HG03439 (cell line): ENCODE results near the gene PLXNB2.
A peak's percentile ranks its signal among the peaks of the same experiment; 100 is the strongest.

Source experiments
- ATAC-seq: cut with Tn5 transposase; IDR thresholded peaks from one replicate; pipeline ENCODE4 v1.9.1; 2021; ENCODE audit warnings: mild to moderate bottlenecking, moderate library complexity; ENCODE audit not compliant: unreplicated experiment

Gene PLXNB2

DNA sequence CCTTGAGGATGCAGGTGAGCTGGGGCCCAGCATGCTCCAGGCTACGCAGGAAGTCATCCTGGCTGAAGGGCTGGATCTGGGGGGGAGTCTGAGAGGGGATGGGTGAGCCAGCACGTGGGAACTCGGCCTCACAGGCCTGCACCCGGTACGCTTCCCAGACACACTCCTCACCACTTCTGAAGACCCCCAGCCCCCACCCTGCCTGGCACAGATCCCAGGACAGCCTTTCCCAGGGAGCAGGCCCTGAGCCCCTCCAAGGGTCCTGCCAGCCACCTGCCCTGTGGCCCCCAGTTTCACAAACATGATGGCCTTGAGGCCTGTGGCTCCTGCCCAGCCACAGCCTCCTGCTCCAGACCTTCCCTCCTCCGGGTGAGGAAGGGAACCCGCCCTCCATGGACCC, 5.6 kb upstream of the PLXNB2 start:
- no peak for ATAC-seq

DNA sequence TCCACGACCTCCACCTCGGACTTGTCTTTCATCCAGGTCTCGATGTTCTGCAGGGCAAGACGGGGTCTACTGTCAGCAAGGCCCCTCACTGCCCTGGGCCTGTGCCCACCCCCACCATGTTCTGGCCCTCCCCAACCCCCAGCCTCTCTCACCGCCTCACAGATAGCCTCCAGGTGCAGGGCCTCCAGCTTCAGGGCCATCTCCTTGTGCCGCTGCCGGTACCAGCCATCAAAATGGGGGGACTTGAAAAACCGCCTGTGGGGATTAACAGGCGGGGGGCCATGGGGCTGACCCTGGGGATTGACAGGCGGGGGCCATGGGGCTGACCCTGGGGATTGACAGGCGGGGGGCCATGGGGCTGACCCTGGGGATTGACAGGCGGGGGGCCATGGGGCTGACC, 4.9 kb upstream of the PLXNB2 start:
- ATAC-seq: no peak

DNA sequence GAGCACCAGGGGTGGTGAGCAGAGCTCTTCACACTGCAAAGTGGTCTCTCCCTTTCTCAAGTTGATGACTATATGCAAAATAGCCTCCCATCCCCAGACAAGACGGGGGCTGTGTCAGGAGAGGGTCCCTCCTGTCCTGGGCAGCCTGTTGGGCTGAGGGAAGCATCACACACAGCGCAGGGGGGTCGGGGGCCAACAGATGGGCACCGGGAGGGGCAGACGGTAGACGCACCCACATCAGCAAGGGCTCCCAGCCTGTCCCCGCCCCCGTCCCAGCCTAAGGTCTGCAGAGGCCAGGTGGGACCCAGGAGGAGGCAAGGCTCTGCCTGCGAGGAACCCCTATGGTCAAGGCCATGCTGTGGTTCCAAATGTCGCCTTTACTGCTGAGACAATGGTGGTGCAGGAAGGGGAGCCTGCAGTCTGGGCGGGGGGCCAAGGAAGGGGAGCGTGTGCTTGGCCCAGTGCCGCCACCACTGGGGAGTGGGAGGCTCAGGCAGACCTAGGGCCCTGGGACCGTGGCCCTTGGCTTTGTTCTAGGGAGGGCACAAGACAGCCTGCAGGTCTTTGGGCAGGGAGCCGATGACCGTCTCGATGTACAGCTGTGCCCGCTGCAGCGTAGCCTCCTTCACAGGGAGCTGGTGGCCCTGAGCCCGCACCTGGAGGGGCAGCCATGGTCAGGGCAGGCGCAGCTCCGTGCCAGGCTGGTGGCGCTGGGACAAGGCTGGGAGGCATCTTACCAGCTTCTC, 4.3 kb upstream of the PLXNB2 start:
- no peak for ATAC-seq

DNA sequence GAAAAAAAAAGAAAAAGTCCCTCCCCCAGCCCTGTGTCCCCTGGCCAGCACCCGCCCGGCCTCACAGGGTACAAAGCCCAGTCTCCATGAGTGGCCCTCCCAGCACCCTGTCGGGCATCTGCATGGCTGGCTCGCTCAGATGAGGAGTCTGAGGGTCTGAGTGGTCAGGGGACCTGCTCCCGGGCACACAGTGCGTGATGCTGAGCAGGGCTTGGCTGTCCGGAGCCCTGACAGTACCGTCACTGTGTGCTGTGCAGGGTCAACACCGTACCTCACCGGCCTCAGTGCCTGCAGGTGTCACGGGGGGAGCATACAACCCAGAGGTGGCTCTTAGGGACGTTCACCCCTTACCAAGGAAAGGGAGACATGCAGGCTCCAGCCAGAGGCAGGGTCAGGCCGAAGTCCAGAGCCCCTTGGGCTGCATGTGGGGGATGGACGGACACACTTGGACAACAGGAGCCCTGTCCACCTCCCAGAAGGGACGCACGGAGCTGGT, 3.6 kb upstream of the PLXNB2 start:
- ATAC-seq: no peak

DNA sequence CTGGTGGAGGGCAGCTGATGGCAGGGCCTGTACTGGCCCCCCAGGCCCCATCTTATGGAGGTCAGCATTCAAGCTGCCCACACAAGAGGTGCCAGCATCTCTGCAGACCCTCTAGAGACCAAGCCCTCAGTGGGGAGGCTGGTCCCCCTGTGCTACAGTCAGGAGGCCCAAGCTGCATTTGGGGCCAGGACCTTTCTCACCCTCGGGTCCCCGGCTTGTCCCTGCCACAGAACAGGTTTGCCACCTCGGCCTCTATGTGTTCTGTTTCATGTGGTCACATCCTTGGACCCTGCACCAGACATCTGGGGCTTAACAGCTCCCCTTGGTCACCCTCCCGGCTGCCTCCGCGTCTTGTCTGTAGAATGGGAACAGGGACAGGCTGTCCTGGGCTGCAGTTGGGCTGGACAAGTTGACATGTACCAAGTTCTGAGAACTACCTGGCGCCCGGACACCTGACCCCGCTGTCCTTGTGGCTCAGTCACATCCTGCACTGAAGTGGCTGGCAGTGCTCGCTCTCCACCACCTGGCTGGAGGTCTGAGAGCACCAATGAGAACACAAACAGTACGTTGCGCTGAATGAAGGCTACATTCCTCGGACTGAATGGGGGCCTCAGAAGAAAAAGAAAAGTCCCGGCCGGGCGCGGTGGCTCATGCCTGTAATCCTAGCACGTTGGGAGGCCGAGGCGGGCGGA, 2.7 kb upstream of the PLXNB2 start:
- no peak for ATAC-seq

DNA sequence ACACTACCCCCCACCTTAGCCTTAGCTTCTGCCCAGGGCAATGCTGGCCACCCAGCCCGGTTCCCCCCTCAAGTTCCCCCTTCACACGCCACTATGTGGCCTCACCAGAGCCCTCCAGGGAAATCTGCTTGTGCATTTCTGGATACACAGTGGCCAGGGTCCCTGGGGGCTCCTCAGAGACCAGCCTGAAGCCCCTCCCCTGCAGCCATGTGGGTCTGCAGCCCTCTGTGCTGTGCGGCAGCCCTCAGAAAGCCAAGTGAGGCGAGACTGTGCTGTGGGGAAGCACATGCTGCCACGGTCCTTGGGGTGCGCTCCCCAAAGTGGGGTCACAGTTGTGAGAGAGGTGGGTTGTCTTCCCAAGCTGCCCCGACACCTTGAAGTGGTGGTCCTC, 2.1 kb upstream of the PLXNB2 start:
- no peak for ATAC-seq

DNA sequence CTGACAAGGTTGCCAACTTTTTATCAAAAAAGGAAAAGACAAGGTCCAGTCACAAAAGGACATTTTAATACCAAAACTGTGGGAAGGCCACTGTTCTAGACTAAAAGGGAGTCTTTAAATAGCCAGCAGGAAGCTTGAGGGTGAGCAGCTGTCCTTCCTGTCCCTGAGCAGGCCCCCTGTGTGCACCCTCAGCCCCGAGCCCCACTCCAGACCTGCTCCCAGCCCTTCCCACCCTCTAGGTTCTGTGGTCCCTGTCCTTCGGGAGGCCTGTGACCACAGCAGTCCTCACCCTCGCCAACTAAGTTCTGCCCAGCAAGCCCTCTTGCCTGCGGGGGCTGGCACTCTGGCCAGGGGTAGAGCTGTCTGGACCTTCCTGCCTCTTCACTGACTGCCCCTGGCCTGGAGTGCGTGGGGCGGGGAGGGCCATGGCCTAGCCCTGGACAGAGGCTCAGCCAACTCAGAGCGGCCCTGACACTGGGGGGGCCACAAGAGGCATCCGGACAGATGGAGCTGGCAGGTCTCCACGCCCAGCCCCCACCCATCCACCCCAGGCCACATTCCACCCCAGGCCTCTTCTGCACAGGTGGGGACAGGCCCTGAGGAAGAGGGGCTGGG, 1.6 kb upstream of the PLXNB2 start:
- no peak for ATAC-seq

DNA sequence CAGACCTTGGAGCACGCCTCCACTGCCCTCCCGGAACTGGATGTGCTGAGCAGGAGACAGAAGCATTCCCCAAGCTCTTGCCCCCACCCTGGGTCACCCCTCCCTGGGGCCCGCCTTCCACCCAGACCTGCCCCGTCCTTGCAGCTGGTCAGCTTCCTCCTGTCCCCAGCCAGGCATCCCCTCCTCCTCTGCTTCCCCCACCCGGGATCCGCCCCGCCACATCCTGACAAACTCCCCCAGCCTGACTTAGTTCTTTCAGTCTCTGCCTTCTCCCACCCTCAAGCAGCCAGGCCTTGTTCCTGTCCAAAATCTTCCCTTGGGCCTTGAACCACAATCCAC, 1.1 kb upstream of the PLXNB2 start:
- ATAC-seq: no peak

DNA sequence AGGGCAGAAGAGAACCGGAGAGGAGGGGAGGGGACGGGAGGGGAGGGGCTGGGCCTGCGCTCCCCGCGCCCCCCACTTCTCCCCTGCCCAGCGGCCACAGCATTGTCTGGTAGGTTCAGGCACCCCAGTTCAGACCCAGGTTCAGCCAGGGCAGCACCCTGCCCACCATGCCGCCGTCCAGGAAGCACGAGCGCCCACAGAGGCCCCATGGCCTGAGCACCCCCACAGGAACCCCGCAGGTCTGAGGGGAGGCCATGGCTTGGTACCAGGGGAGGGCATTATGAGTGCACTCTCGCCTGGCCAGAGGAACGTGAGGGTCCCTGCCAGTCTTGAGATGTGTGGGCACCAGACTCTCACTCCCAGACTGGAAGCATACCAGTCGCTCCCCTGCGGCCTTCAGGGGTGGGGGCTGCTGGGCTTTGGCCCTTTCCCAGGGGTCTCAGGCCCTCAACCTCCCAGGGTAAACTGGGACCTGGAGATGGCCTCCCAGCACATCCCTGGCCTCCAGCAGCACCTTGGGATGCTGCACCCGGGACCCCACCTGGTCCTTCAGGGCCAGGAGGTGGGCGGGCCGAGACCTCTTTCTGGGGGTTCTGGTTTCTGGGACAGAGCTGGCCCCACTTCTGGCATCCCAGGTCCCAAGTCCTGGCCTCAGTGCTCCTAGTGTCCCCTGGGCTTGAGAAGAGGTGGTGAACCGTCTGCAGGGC, 597 bp upstream of the PLXNB2 start:
- ATAC-seq: no peak

DNA sequence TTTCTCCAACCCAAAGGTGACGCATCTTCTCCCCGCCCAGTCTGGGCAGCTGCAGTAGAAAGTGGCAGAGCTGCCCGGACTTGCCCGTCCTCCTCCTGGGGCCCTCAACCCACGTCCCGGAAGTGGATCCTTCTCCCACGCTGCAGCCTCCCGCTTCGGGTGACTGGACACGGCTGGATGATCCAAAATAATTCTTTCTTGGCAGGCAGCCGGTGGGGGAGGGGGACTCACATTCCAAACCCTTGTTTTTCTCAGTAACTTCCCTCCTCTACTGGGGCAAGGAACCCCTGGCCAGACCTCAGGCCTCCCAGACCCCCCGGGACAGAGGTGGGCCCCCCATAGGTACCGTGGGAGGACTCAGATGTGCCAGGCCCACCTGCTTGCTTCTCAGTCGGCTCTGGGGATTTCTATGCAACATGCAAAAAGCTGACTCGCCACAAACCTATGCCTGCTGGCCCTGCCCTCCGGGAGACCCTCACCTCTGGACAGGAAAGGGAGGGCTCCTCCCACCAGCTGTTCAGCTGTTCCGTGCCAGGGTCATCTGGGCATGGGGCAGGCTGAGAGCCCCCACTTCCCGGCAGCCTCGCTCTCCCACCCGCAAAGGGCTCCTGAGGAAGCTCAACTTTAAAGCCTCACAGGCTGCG, 1.4 kb downstream of the PLXNB2 start:
- ATAC-seq: peak; percentile 48

DNA sequence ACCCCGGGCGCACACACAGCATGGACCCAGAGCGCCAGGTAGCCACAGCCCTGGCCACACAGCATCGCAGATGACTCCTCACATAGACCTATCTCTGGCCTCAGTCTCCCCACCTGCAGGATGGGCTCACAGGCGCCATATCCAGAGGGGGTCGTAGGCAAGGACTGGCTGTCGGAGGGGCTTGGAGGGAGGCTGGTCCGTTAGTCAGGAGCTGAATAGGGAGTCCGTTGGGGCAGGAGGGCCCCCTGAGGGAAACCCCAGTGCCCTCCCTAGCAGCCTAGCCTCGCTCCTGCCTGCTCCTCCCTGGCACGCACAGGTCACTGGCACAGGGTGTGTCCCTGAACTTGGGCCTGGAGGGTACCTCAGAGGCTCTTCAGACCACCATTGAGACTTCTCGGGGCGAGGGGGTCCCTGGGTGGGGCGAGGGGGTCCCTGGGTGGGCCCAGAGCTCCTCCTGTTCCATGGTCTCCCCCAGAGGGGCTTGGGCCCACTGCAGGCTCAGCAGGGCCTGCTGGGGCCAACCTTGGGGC, 2.0 kb downstream of the PLXNB2 start:
- ATAC-seq: peak; percentile 13

DNA sequence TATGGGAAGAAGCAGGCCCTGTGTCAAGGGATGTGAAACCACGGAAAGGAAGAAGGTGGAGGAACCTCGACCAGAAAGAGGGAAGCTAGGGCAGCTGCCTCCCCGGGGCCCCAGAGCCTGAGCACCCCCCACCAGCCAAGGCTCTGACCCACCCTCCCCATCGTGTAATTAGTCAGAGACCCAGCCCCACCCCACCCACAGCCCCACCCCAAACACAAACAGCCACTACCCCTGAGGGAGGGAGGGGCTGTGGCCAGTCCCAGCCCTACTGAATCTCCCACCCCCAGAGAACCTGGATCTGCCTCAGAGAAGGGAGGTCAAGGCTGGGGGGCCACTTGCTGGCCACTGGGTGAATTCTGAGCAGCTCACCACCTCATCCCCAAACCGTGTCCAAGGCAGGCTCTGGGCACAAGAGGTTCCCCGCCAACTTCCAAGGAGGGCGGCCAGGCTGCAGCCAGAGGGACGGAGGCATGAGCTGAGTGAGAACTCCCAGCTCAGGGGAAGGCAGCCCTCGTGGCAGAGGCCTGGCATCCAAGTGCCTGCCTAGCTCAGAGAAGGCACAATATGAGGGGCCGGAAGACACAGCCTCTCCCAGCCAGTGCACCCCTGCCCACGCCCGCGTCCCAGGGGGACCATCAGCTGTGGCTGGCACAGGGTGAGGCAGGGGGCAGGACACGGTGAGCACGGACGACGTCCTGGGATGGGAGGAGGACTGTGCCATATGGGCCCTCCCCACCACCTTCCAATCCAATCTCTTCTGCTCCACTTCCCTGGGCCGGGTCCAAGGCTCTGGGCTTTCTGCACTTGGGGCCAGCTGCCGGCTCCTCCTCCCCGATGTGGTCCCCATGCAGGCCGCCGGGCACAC, 2.7 kb downstream of the PLXNB2 start:
- no peak for ATAC-seq

DNA sequence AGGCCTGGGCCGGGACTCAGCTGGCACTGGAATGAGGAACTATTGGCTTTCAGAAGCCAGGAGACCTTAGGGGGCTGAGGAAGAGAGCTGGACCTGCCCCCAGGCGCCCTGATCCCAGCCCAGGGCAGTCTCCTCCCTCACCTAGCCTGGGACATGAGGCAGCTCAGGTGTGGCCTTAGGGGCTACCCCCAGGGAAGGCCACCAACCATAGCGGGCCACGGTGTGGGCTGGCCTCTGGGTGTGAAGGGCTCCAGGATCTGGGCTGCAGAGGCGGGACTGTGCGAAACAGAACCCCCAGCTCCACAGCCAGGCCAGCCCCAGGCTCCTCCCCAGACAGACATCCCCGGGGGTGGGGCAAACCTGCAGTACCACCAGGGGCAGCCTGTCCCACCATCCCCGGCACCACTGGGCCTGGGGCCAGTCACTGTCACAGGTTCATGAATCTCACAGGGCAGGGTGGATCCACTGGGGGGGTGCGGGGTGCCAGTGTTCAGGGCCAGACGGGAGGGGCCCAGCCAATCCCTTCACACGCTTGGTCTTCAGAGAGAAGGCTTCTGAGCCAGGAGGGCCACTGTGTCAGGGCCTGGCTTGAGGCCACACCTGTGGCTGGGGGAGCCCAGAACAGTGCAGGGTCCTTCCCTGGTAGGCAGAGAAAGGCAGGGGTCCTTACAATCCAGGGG, 3.5 kb downstream of the PLXNB2 start:
- no peak for ATAC-seq

DNA sequence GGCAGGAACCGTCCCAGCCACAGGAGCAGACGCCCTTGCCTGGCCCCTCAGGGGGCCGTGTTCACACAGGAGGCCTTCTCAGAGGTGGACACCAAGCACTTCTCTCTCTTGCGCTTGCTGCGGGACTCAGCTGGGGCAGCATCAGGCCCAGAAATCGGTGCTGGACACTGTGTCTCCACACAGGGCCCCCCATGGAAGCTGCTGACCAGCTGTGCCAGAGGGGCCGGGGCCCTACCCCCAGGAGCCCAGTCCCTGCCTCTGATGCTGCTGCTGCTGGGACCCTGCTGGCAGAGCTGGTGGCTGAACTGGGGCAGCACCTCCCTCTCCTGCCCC, 4.0 kb downstream of the PLXNB2 start:
- no peak for ATAC-seq

DNA sequence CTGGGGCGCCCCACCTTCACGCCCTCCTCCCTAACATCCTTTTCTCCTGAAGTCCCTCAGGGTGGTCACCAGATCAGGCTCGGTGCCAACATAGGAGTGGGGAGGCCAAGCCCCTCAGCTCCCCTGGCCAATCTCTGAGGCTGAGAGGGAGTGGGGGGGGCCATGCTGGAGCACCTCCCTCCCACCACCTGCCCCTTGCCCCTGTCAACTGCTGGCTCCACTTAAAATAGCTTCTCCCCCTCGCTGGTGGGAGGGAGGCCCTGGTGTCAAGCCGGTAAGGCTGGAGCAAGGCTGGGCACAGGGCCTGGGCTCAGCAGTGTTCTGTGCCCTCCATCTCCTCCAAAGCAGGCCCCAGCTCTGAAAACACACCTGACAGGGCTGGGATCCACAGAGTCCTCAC, 4.9 kb downstream of the PLXNB2 start:
- no peak for ATAC-seq

DNA sequence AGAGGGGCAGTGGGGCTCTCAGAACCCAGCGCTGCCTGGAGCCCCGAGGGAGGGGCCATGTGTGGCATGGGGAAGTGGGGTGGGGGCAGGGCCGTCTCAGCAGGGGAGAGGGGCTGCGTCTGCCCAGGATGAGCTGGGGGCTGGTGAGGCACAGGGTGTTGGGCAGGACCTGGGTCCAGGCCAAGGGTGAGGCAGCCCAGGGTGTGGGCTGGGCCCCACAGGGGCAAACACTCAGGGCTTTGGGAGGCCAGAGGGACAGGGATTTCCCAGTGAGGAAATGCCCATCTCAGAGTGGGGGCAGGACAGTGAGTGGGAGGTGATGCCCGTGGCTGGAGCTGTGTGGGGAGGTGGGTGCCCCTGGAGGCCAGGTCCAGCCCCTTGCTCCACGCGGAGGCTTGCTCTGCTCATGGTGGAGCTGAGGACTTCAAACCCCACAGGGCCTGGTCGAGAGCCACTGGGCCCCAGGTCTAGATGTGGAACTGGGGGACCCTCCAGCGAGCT, 5.4 kb downstream of the PLXNB2 start:
- no peak for ATAC-seq

DNA sequence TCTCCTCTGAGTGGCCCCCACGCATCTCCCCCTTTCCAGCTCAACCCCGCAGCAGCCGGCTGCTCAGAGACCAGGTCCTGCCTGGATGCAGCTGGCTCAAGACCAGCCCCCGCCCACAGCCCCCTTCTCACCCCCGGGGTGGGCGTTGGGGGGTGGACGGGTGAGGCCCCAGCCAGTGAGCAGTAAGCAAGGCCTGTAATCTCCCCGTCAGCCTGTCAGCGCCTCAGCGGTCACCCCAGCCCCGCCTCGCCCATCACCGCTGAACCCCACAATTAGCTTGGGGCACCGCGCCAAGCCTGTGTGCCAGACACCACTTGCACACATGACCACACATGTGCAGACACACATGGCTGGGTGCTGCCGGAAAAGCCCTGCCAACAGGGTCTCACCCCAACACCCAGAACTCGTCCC, 5.9 kb downstream of the PLXNB2 start:
- no peak for ATAC-seq

DNA sequence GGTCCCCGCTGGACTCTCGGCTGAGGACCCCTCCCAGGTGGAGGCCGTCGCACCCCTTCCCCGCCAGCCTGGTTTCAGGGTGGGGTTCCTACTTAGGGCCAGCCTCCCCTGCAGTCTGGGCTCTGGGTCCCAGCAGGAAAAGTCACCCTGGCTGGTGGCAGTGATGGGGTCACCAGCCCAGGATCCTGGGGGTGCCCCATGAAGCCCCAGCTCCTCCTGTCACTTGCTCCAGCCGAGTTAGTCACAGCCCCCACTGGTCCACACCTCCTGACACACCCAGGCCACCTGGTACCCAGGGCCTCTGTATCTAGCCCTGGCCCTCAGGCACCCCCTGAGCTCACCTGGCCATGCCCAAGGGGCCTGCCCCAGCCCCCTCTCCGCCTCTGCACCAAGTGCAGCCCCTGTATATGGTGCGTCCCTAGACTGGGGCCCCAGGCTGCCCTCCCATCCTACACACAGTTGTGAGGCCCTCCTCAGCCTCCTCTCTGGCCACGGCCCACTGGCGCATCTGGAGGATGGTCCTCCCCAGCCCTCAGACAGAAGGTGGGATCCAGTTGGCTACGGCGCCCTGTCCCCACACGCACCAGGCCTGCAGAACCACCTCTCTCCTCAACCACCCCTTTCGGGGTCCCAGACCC, 6.7 kb downstream of the PLXNB2 start:
- ATAC-seq: no peak
